GM12874 (cell line): ENCODE results near the gene WRAP73.

Source experiments
- CTCF ChIP-seq: IDR thresholded peaks from 2 replicates; pipeline ENCODE4 v1.5.1; 2011; ENCODE audit warnings: low read depth, mild to moderate bottlenecking, control low read depth, low read length, moderate library complexity; ENCODE audit not compliant: insufficient read depth

WRAP73 gene

GRCh38 chr1:3656450-3657095 lies 6.7 kb upstream of the WRAP73 start:
- no peak for TF ChIP-seq CTCF

- TF ChIP-seq CTCF: no peak
Measured at GRCh38 chr1:3654549-3655281, 4.8 kb upstream of the WRAP73 start.

- TF ChIP-seq CTCF: no peak
Measured at GRCh38 chr1:3653286-3653618, 3.3 kb upstream of the WRAP73 start.

GRCh38 chr1:3652548-3653285 lies 2.8 kb upstream of the WRAP73 start:
- no peak for TF ChIP-seq CTCF

- no peak for TF ChIP-seq CTCF
Measured at GRCh38 chr1:3651930-3652547, 2.1 kb upstream of the WRAP73 start, which contains the start of gene TP73. Gene TP73 (plus strand): TSS chr1:3652516. CDS start chr1:3682366, 29,850 bp downstream.

- TF ChIP-seq CTCF: no peak
Measured at GRCh38 chr1:3651026-3651929, 1.4 kb upstream of the WRAP73 start.
